Measurements from ENCODE around the gene FBN3.

FBN3 gene

DNA sequence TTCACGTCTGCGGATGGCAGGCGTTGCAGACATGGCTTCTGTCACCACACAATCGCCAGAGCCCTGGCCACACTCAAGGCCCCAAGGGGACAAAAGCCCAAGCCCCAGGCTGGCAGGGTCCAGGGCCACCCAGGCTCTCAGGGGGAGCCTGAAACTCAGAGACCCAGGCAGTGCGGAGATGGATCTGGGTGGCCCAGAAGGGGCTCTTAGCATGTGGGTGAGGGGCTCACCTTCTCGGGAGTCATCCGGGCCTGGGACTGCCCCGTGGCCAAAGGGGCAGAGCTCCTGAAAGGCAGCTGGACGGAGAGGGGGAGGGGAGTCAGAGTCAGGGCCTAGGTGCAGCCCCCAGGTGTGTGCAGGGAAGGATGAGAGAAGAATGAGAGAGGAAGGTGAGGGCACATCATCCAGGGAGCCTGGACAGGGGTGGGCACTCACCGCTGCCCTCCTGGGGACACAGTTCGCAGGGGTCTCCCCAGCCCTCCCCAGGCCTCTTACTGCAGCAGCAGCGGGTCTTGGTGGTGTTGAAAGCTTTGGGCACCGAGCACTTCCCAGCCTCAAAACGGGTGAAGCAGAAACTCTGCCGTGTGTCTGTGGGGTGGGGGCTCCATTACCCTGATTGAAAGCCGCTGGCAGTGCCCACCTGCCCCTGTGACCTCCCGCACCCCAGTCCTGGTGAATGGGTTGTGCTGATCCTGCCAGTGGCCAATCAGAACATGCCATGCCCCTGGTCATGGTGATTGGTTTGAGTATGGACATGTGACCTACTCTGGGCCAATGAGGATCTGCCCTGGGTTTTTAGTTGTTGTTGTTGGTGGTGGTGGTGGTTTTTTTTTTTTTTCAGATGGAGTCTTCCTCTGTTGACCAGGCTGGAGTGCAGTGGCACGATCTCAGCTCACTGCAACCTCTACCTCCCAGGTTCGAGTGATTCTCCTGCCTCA, 59.5 kb downstream of the FBN3 start:
- DNase-seq (ENCODE audit: low read depth): no peak

- no peak for DNase-seq (ENCODE audit: low read depth)
Measured at GRCh38 chr19:8088752-8089663, 60.4 kb downstream of the FBN3 start.

- no peak for DNase-seq (ENCODE audit: low read depth)
Measured at GRCh38 chr19:8087876-8088275, 61.5 kb downstream of the FBN3 start.

GRCh38 chr19:8086849-8087248, 62.5 kb downstream of the FBN3 start:
- DNase-seq (ENCODE audit: low read depth): no peak

GRCh38 chr19:8085598-8086408, 63.6 kb downstream of the FBN3 start:
- DNase-seq (ENCODE audit: low read depth): no peak

DNA sequence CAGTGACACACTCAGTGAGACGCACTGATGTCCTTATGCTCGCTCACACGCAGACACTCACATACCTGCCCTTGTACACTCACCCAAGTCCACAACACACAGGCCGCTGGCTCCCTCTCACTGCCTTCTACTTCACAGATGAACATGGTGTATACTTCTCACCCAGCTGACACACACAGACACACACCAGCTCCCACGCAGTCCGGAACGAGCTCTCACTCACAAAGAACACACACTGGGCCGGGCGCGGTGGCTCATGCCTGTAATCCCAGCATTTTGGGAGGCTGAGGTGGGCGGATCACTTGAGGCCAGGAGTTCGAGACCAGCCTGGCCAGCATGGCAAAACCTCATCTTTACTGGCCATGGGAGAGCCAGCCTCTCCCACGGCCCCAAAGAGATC, 65.2 kb downstream of the FBN3 start:
- DNase-seq (ENCODE audit: low read depth): no peak

DNA sequence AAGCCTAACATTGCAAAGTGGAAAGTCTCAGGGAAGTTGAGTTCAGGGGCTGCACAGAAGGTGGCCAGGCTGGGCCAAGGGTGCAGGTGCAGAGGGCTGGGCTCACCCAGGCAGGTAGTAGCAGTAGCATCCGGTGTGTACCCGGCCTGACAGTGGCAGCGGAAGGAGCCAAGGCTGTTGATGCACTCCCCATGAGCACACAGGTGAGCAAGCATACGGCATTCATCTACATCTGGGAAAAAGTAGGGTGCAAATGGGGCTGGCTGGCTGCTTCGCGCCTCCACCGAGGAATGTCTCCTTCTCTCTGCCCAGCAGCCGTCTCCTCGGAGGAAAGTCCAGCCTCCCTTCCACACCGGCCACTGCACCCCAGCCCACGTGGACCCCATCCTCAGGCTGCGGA, 66.3 kb downstream of the FBN3 start:
- DNase-seq (ENCODE audit: low read depth): no peak

- no peak for DNase-seq (ENCODE audit: low read depth)
Measured at GRCh38 chr19:8081569-8082550, 67.5 kb downstream of the FBN3 start.

DNA sequence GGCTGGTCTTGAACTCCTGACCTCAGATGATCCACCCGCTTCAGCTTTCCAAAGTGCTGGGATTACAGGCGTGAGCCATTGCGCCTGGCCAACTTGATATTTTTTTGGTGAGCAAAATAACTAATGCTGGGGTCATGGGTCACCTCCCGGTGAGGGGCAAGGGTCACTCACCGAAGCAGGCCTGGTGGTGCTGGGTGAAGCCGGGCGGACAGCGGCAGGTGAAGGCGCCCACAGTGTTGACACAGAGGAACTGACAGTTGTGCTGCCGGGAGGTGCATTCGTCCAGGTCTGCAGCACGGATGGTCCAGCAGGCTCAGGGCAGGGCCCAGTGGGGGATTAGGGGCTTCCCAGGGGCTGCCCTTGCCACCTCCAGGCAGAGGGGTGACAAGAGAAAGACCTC, 68.6 kb downstream of the FBN3 start:
- DNase-seq (ENCODE audit: low read depth): no peak

DNA sequence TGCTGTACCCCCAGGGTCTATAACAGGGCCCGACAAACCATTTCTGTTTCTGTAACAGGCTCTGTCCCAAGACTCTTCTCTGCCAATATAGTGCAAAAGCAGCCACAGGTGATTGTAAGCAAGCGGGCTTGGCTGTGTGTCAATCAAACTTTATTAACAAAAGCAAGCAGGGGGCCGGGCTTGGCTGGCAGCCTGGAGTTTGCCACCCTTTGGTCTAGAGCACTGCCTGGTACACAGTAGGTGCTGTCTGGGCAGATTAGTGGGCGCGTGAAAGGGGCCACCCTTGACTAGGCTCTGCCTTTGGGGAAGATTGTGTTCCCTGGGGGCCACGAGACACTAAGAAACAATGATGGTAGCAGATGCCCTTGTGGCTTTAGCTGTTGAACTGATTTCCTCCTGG, 69.4 kb downstream of the FBN3 start:
- no peak for DNase-seq (ENCODE audit: low read depth)

DNA sequence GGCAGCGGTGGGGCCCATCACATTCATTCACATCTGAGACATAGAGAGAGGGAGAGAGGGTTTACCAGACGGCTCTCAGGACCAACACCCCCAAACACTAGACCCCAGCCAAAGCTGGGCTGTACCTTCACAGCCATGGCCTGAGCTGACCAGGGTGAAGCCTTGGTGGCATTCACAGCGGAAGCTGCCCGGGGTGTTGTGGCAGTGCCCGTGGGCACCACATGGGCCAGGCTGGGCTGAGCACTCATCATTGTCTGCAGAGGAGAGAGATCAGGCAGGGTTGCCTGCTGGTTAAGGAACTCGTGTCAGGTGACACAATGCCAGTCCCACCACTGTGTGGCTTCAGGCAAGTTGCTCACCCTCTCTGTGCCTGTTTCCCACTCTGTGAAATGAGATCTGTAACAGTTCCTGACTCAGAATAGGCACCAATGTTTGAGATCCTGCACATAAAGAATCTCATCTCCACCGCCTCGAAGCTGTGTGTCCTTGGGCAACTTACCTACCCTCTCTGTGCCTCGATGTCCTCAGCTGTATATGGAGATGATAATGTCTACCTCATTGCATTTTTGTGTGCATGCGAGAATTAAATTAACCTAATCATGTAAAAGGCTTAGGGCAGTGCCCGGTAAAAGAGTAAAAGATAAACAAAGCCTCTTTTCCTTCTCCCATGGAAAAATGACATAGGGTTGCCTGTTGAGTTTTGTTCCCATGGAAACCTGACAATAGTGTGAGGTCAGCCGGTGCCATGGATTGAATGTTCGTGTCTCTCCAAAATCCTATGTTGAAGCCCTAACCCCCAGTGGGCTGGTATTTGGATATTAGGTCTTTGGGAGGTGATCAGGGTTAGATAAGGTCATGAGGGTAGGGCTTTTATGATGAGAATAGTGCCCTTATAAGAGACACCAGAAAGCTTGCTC, 74.0 kb downstream of the FBN3 start:
- DNase-seq (ENCODE audit: low read depth): no peak

DNA sequence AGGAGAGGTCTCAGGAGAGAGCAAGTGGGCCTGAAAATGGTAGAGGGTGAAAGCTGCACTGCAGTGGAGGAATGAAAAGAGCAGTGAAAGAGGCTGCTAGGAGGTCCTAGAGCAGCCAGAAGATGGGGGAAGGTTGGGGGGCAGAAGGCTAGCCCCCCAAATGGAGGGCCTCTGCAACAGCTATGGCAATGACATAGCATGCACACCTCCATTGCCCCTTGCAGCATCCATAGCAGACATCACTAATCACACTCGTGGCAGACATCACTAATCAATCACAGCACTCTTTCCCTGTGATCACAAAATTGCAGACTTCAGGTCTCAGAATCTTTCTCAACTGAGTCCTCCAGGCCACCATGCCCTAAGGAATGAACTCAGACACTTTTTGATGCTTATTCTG, 74.9 kb downstream of the FBN3 start:
- DNase-seq (ENCODE audit: low read depth): no peak

DNA sequence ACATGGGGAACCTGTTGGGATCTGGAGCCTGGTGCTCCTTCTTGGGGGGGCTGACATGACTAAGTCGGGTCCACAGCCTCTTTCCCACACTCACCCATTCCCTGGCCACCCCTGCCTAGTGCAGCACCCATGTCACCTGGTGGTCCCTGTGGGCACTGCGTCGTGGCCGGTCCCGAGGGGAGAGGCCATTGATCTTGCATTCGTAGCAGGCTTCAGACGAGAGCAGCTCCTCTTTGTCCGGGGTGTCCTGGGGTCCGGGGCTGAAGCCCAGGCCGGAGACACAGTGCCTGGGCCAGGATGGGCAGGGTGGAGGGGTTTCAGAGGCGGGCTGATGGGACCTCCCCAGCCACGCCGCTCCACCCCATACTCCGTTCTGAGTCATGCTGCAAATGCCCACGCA, 77.5 kb downstream of the FBN3 start:
- no peak for DNase-seq (ENCODE audit: low read depth)

- DNase-seq (ENCODE audit: low read depth): no peak
Measured at GRCh38 chr19:8069096-8069973, 80.1 kb downstream of the FBN3 start.

DNA sequence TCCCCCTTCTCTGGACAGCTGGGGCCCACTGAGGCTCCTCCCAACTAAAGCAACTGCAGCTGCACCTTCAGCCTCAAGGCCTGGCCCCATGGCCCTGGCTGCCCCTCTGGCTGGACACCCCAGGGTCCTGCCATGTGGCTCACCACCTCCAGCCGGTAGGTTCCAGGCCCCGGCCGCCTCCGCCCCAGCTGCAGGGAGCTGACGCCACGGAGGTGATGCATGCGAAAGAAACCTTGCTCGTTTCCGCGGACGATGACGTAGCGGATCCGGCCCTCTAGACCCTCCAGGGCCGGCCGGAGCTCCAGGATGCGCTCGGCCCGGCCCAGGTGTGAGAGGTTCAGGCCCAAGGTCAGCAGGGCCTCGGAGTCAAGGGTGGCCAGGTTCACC, 83.5 kb downstream of the FBN3 start:
- DNase-seq (ENCODE audit: low read depth): no peak

DNA sequence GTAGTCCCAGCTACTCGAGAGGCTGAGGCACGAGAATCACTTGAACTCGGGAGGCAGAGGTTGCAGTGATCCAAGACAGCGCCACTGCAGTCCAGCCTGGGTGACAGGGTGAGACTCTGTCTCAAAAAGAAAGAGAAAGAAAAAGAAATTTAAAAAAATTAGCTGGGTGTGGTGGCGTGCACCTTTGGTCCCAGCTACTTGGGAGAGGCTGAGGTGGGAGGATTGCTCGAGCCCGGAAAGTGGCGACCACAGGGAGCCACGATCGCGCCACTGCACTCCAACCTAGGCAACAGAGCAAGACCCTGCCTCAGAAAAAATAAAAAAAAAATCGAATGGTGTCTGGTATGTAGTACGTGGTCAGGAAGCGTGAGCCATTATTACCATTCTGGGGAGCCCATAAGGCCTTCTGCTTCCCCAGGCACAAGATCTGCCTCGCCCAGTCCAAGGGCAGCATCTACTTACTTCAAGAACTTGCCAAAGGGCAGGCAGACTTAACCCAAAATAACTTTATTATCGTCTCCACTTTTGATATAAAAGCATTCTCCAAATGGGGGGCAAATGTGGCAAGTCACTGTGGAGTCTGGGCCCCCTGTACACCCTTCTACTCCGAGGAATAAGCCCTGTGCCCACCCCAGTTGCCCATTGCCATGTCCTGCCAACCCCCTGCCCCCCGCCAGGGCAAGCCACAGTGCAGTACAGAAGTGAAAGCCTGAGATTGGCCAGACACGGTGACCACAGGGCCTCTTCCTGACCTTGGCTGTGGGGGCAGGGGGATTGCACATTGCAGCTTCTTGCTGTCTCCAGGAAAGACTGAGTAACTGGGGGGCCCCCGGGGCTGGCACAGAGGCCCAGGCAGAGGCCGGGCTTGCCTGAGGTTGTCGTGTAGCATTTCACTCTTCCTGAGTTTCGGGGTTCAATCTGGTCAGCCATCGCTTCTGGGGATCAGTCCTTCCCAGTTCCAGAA, 84.2 kb downstream of the FBN3 start:
- DNase-seq (ENCODE audit: low read depth): no peak

DNA sequence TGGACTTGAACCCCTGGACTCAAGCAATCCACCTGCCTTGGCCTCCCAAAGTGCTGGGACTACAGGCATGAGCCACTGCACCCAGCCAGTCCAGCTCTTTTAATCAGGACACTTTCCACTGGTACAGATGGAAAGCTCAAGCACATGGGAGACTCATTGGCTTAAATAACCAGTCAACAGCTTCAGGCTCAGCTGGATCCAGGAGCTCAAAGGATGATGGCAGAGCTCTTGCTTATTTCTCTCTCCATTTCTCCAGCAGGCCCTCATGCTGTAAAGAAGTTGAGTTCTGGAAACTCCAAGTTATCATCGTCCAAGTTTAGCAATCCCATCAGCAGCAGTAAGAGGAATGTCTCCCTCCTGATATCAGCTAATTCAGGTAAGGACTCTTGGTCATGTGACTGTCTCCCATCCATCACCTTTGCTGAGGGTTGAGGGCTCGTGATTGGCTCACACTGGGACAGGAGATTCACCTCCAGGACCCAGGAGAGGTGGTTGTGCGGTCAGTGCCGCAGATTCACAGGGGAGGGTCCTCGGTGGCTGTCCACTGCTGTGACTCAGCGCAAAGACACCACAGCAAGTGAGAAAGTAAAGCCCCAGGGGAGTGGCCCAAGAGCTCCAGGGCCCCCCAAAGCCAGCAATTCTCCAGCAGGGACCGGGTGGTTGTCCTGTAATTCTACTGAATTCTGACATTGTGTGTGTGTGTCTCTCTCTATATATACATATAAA, 91.7 kb downstream of the FBN3 start:
- DNase-seq (ENCODE audit: low read depth): no peak
